MM.1S (cell line): ENCODE measurements around the gene RHBG.

Source experiments
- DNase-seq: peaks from one replicate; pipeline ENCODE4 v3.0.0-alpha.2; 2015
- H2AFZ ChIP-seq: fragments of 300-600 bp; sonication (generic); 2 replicates; pipeline ENCODE4 v1.6.0; 2016; ENCODE audit warnings: antibody characterized with exemption, low read length
- H3F3A ChIP-seq: fragments of 300-600 bp; sonication (generic); 2 replicates; pipeline ENCODE4 v1.6.1; 2016; ENCODE audit warnings: mild to moderate bottlenecking, antibody characterized with exemption, low read length, moderate library complexity, mixed read lengths; ENCODE audit not compliant: insufficient read depth
- H3K27ac ChIP-seq: fragments of 300-600 bp; sonication (generic); 2 replicates; pipeline ENCODE4 v1.5.1; 2016; ENCODE audit warnings: mild to moderate bottlenecking, low read length
- H3K27me3 ChIP-seq: fragments of 300-600 bp; sonication (generic); replicated peaks from 2 replicates; pipeline ENCODE4 v1.6.0; 2016; ENCODE audit warnings: low read length; ENCODE audit not compliant: insufficient read depth
- H3K36me3 ChIP-seq: fragments of 300-600 bp; sonication (generic); replicated peaks from 2 replicates; pipeline ENCODE4 v1.6.1; 2016; ENCODE audit warnings: mild to moderate bottlenecking, low read length, mixed read lengths; ENCODE audit not compliant: insufficient read depth
- H3K4me1 ChIP-seq: fragments of 300-600 bp; sonication (generic); 2 replicates; pipeline ENCODE4 v1.6.1; 2016; ENCODE audit warnings: low read length, mixed read lengths
- H3K4me2 ChIP-seq: fragments of 300-600 bp; sonication (generic); 2 replicates; pipeline ENCODE4 v1.6.0; 2016; ENCODE audit warnings: low read depth, low read length
- H3K4me3 ChIP-seq: fragments of 300-600 bp; sonication (generic); 2 replicates; pipeline ENCODE4 v1.5.1; 2016; ENCODE audit warnings: low read length, mixed read lengths
- H3K79me2 ChIP-seq: fragments of 300-600 bp; sonication (generic); 2 replicates; pipeline ENCODE4 v1.6.1; 2016; ENCODE audit warnings: mixed run types, low read length, mixed read lengths
- H3K9ac ChIP-seq: fragments of 300-600 bp; sonication (generic); 2 replicates; pipeline ENCODE4 v1.6.1; 2016; ENCODE audit warnings: low read length, mixed read lengths
- H3K9me2 ChIP-seq: fragments of 300-600 bp; sonication (generic); replicated peaks from 2 replicates; pipeline ENCODE4 v1.6.1; 2016; ENCODE audit warnings: mild to moderate bottlenecking, low read length, mixed read lengths; ENCODE audit not compliant: insufficient read depth
- H3K9me3 ChIP-seq: fragments of 300-600 bp; sonication (generic); replicated peaks from 2 replicates; pipeline ENCODE4 v1.6.1; 2016; ENCODE audit warnings: mild to moderate bottlenecking, low read length, mixed read lengths; ENCODE audit not compliant: insufficient read depth
- H4K20me1 ChIP-seq: fragments of 300-600 bp; sonication (generic); 2 replicates; pipeline ENCODE4 v1.6.1; 2016; ENCODE audit warnings: mild to moderate bottlenecking, low read length, moderate library complexity, mixed read lengths; ENCODE audit not compliant: insufficient read depth
- EZH2 ChIP-seq: fragments of 300-600 bp; sonication (generic); optimal IDR thresholded peaks from 2 replicates; pipeline ENCODE3; 2017; ENCODE audit warnings: low read depth, mild to moderate bottlenecking, antibody characterized with exemption, low read length, mixed read lengths
- EZH2phosphoT487 ChIP-seq: fragments of 300-600 bp; sonication (generic); IDR thresholded peaks from 2 replicates; pipeline ENCODE4 v1.6.1; 2018; ENCODE audit warnings: antibody characterized with exemption, low read length
- TF ChIP-seq, protein P1 (sequence below): fragments of 300-600 bp; sonication (generic); IDR thresholded peaks from 2 replicates; pipeline ENCODE4 v1.5.1; 2016; ENCODE audit warnings: antibody characterized with exemption, low read length, mixed read lengths

RHBG gene

DNA sequence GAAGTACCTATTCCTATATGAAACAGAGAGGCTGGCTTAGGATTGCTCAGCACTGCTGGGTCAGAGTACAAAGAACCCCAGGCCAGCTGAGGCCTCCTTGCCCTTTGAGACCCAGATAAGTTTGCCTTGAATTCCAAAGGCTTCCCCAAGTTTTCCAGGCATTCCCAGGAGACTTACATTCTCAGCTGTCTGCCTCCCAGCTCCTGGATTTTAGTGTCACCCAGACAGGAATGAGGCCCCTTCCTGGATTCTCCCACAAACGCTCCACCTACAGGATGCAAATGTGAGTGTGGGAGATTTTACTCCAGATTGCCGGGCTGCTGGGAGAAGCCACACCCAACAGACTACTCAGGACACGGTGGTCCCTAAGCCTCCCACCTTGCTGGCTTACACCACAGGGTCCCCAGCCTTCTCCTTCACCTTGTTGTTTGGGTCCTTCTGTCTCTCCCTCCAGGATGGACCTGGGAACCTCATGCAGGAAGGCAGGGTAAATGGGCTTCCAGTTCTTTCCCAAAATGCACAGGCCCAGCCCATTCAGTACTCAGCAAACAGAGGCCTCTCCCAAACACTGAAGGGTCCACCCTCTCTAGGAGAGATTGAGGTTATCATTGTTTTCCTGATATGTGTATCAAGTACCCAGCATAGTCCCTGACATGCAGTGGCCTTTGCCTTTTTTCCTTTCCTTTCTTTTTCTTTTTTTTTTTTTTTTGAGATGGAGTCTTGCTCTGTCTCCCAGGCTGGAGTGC is 10.6 kb downstream of the RHBG start:
- Histone ChIP-seq H4K20me1 (no peaks in the 10 kb centered on the region), H2AFZ (no peak overlapping the region), H3F3A (no peaks in the 10 kb centered on the region), H3K4me3 (no peak overlapping the region), H3K27ac (no peak overlapping the region), H3K4me1 (no peaks in the 10 kb centered on the region), H3K27me3 (peaks cover 8% of the 10 kb centered on the region; the same call in 1 of the 2 replicates), H3K79me2 (no peaks in the 10 kb centered on the region), H3K9me2 (no peaks in the 10 kb centered on the region), H3K9ac (no peak overlapping the region), H3K9me3 (no peaks in the 10 kb centered on the region), H3K4me2 (no peak overlapping the region), H3K36me3 (no peaks in the 10 kb centered on the region)
- no peak for TF ChIP-seq EZH2phosphoT487
- TF ChIP-seq, protein P1, sequence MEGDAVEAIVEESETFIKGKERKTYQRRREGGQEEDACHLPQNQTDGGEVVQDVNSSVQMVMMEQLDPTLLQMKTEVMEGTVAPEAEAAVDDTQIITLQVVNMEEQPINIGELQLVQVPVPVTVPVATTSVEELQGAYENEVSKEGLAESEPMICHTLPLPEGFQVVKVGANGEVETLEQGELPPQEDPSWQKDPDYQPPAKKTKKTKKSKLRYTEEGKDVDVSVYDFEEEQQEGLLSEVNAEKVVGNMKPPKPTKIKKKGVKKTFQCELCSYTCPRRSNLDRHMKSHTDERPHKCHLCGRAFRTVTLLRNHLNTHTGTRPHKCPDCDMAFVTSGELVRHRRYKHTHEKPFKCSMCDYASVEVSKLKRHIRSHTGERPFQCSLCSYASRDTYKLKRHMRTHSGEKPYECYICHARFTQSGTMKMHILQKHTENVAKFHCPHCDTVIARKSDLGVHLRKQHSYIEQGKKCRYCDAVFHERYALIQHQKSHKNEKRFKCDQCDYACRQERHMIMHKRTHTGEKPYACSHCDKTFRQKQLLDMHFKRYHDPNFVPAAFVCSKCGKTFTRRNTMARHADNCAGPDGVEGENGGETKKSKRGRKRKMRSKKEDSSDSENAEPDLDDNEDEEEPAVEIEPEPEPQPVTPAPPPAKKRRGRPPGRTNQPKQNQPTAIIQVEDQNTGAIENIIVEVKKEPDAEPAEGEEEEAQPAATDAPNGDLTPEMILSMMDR, result no peak
- no peak for TF ChIP-seq EZH2
- DNase-seq, result no peak

DNA sequence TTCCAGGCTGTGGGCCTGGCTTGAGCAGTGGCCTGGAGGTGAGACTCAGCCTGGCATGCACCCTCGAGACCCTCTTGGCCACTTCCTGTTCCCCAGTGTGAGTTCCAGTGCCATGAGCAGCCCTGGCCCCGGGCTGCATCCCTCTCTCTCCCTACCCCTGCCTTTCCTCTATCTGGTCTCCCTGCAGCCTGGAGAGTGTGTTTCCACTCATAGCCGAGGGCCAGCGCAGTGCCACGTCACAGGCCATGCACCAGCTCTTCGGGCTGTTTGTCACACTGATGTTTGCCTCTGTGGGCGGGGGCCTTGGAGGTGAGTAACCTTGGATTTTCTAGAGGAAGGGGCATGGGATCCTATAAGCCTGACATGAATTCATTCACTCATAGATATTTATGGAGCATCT is 13.6 kb downstream of the RHBG start:
- Histone ChIP-seq H3K9me3 (no peaks in the 10 kb centered on the region), H3K4me2 (no peak overlapping the region), H3K79me2 (no peaks in the 10 kb centered on the region), H4K20me1 (no peaks in the 10 kb centered on the region), H3K9me2 (no peaks in the 10 kb centered on the region), H3K27me3 (peaks cover 18% of the 10 kb centered on the region), H2AFZ (no peak overlapping the region), H3K4me3 (no peak overlapping the region), H3K27ac (no peak overlapping the region), H3F3A (no peaks in the 10 kb centered on the region), H3K4me1 (no peaks in the 10 kb centered on the region), H3K36me3 (no peaks in the 10 kb centered on the region), H3K9ac (no peak overlapping the region)
- TF ChIP-seq EZH2 (no peak), EZH2phosphoT487 (no peak)
- TF ChIP-seq, protein P1, result no peak
- DNase-seq, result no peak

DNA sequence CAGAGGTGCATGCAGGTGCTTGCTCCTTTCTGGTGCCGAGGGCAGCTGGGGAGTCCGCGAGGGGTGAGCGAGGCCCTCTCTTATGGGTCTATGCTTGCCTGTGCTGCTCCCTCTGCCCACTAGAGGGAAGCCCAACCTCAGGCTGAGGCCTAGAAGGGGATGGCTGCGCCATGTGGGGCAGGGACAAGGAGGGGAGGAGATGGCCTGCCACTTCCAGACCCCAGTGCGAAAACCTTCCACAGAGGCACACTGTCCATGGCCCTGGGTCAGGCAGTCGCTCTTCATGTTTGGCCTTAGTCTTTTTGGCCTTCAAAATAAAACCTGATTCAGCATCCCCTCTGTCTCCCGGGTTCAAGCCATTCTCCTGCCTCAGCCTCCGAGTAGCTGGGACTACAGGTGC is 14.0 kb downstream of the RHBG start:
- TF ChIP-seq, protein P1, result peak; percentile 95
- no peak for TF ChIP-seq EZH2phosphoT487
- H3K36me3 ChIP-seq, result no peaks in the 10 kb centered on the region
- peak; percentile 83 for DNase-seq
- H2AFZ ChIP-seq, result no peak overlapping the region
- no peak overlapping the region for H3K27ac ChIP-seq
- no peaks in the 10 kb centered on the region for H4K20me1 ChIP-seq
- H3K4me2 ChIP-seq, result no peak overlapping the region
- H3K79me2 ChIP-seq, result no peaks in the 10 kb centered on the region
- no peak overlapping the region for H3K9ac ChIP-seq
- no peaks in the 10 kb centered on the region for H3K9me2 ChIP-seq
- no peak overlapping the region for H3K4me3 ChIP-seq
- peaks cover 23% of the 10 kb centered on the region for H3K27me3 ChIP-seq
- H3K4me1 ChIP-seq, result no peaks in the 10 kb centered on the region
- no peaks in the 10 kb centered on the region for H3K9me3 ChIP-seq
- H3F3A ChIP-seq, result no peaks in the 10 kb centered on the region
